Measurements from ENCODE around the gene VPS41.

- TF ChIP-seq CTCF (IDR thresholded peaks at IDR 0.05) (no peak), POLR2A (IDR thresholded peaks at IDR 0.05) (no peak)
Measured at GRCh38 chr7:38909870-38910269, 879 bp upstream of the VPS41 start.
